Measurements from ENCODE around the gene MYO18A.
A peak's percentile ranks its signal among the peaks of the same experiment; 100 is the strongest.

- TF ChIP-seq, protein P1, sequence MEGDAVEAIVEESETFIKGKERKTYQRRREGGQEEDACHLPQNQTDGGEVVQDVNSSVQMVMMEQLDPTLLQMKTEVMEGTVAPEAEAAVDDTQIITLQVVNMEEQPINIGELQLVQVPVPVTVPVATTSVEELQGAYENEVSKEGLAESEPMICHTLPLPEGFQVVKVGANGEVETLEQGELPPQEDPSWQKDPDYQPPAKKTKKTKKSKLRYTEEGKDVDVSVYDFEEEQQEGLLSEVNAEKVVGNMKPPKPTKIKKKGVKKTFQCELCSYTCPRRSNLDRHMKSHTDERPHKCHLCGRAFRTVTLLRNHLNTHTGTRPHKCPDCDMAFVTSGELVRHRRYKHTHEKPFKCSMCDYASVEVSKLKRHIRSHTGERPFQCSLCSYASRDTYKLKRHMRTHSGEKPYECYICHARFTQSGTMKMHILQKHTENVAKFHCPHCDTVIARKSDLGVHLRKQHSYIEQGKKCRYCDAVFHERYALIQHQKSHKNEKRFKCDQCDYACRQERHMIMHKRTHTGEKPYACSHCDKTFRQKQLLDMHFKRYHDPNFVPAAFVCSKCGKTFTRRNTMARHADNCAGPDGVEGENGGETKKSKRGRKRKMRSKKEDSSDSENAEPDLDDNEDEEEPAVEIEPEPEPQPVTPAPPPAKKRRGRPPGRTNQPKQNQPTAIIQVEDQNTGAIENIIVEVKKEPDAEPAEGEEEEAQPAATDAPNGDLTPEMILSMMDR (IDR thresholded peaks at IDR 0.05; ENCODE audit: low read length): peak; percentile 84
- no peak for TF ChIP-seq EZH2 (optimal IDR thresholded peaks at IDR 0.05; ENCODE audit: low read depth, low read length)
- no peak for TF ChIP-seq EZH2phosphoT487 (IDR thresholded peaks at IDR 0.05; ENCODE audit: low read length)
Measured at GRCh38 chr17:29148790-29149430, 31.3 kb downstream of the MYO18A start.
